Kidney epithelial cell (primary cell): Measurements from ENCODE around the gene PPFIBP2. TPM values are rescaled to one million over a fixed set of nuclear protein-coding genes. Genes with fewer than 3 reads are reported as not detected.

Source experiments
- DNase-seq: peaks from one replicate; pipeline ENCODE4 v3.0.0-alpha.2; 2010; ENCODE audit warnings: low read depth
- H3K27me3 ChIP-seq: 2 replicates; pipeline ENCODE4 v1.6.0; 2011; ENCODE audit warnings: low read length; ENCODE audit not compliant: control insufficient read depth, insufficient read depth
- H3K36me3 ChIP-seq: 2 replicates; pipeline ENCODE4 v1.5.1; 2011; ENCODE audit warnings: low read length; ENCODE audit not compliant: control insufficient read depth, insufficient read depth
- H3K4me3 ChIP-seq: 2 replicates; pipeline ENCODE4 v1.5.1; 2011; ENCODE audit warnings: low read depth, mild to moderate bottlenecking, control low read depth, low read length
- total RNA-seq: library from RNA; depleted of rRNA; stranded (reverse); fragments of >200 nt; gene quantifications from 2 replicates; pipeline ENCODE4 v1.2.3, GENCODE V29; 2015
- TF ChIP-seq, protein P1 (sequence below): IDR thresholded peaks from 2 replicates; pipeline ENCODE4 v1.5.1; 2011; ENCODE audit warnings: mild to moderate bottlenecking, moderate library complexity, low read length, control low read depth, inconsistent platforms; ENCODE audit not compliant: insufficient read depth, poor library complexity, severe bottlenecking

The PPFIBP2 gene
- total RNA-seq, 1 donor from 2014 or later: 6.0 TPM

DNA sequence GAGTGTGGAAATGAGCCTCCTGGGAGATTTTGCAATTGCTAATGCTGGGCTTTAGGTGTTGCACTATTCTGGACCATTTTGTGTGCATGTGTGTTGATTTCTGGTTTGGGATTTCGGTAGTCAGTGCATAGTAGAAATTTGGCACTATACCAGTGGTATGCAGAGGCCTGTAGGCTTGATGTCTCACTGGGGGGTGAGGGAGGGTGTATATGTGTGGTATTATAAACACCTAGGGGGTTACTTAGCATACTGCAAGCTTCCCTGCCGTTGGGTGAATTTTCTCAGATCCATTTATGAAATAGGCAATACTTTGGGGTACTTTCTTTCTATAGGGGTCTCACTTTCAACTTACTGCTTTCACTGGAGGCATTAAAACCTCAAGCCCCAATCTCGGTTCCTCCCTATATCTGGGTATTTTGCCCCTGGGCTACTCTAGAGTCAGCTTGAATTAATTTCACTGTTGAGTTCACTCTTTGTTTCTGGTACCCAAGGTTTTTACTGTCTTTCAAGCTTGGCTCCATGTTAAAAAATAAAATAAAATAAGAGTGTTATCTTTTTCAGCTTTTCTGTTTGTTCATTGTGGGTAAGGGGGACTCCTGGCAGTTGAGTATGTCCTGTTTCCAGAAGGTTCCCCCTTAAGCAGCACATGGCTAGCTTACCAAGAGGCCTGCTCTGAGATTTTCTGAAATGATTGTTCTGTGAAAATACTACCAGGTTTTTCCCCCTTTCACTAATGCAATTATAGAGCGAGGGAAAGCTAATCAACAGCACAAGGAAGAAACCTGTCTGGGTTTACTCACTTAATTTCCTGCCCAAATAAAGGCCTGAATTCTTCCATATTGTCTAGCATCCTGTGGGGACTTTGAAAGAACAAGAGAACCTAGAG, 45.8 kb downstream of the PPFIBP2 start:
- no peaks in the 10 kb centered on the region for H3K36me3 ChIP-seq
- TF ChIP-seq, protein P1, sequence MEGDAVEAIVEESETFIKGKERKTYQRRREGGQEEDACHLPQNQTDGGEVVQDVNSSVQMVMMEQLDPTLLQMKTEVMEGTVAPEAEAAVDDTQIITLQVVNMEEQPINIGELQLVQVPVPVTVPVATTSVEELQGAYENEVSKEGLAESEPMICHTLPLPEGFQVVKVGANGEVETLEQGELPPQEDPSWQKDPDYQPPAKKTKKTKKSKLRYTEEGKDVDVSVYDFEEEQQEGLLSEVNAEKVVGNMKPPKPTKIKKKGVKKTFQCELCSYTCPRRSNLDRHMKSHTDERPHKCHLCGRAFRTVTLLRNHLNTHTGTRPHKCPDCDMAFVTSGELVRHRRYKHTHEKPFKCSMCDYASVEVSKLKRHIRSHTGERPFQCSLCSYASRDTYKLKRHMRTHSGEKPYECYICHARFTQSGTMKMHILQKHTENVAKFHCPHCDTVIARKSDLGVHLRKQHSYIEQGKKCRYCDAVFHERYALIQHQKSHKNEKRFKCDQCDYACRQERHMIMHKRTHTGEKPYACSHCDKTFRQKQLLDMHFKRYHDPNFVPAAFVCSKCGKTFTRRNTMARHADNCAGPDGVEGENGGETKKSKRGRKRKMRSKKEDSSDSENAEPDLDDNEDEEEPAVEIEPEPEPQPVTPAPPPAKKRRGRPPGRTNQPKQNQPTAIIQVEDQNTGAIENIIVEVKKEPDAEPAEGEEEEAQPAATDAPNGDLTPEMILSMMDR: no peak
- no peaks in the 10 kb centered on the region for H3K27me3 ChIP-seq
- no peak for DNase-seq
- H3K4me3 ChIP-seq: no peak overlapping the region

DNA sequence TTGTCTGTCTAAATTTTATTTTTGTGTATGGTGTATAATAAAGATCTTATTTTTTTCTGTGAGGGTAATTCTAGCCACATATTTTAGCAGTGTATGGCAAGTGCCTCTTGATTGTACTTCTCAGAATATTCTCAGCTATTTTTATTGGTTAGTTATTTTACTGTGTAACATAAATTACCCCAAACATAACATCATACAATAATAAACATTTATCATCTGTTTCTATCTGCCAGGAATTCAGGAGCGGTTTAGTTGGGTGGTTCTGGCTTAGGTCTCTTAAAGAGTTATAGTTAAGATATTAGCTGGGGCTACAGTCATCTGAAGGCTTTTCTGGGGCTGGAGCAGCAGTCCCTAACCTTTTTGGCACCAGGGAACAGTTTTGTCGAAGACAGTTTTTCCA, 47.8 kb downstream of the PPFIBP2 start:
- Histone ChIP-seq H3K27me3 (no peaks in the 10 kb centered on the region), H3K4me3 (no peak overlapping the region), H3K36me3 (no peaks in the 10 kb centered on the region)
- no peak for DNase-seq
- TF ChIP-seq, protein P1: no peak

DNA sequence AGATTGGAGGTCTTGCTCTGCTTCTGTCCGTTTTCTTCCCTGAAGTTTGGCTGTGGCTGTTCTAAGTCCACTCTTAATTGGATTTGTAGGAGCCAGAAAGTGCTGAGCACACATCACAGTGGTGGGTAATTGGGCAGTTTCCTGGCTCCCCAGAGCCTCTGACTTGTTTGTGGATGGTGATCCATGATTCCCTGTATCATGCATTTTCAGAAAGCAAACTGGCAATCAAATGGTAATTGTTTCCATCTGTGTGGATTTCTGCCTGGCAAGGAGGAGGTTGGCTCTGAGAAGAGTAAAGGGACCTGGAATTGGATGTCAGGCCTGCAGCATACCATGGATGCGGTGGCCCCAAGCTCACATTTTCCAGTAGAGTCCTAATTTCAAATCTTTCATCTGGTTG, 49.5 kb downstream of the PPFIBP2 start:
- Histone ChIP-seq H3K36me3 (no peaks in the 10 kb centered on the region), H3K27me3 (no peaks in the 10 kb centered on the region), H3K4me3 (no peak overlapping the region)
- TF ChIP-seq, protein P1: no peak
- no peak for DNase-seq

DNA sequence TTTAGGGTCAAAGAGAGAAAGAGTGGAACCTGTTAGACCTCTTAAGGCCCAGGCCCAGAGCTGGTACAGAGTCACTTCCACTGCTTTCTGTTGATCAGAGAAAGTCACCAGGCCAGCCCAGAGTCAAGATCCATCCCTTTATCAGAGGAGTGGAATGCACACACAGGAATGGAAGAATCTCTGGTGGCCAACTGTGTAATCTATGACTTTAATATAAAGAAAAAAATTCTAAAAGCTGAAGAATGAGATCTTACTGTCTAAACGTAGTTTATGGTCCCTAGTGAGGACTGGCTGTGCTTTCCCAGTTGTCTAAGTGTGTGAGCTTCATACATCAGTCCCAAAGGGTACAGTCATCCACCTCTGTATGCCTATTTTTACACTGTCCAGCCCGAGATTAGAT, 51.0 kb downstream of the PPFIBP2 start:
- no peak for DNase-seq
- TF ChIP-seq, protein P1: no peak
- Histone ChIP-seq H3K36me3 (no peaks in the 10 kb centered on the region), H3K4me3 (no peak overlapping the region), H3K27me3 (no peaks in the 10 kb centered on the region)

DNA sequence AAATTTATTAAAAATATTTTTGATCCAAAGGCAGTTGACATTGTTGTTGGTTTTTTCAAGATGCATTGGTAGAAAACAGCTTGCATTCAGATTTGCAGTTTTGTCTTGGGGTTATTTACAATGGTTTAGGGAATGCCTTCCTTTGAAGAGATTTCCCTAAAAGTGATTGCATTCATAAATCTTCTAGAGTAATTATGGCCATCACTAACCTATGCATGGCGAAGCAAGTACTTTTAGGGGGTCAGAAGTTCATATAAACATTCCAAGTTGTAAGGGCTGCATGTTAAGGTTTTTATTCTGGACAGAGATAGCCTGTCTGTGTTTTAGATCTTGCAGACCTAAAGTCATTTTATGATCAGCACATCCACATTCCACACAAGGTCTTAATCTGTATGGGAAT, 53.5 kb downstream of the PPFIBP2 start:
- TF ChIP-seq, protein P1: no peak
- H3K4me3 ChIP-seq: no peak overlapping the region
- no peaks in the 10 kb centered on the region for H3K36me3 ChIP-seq

DNA sequence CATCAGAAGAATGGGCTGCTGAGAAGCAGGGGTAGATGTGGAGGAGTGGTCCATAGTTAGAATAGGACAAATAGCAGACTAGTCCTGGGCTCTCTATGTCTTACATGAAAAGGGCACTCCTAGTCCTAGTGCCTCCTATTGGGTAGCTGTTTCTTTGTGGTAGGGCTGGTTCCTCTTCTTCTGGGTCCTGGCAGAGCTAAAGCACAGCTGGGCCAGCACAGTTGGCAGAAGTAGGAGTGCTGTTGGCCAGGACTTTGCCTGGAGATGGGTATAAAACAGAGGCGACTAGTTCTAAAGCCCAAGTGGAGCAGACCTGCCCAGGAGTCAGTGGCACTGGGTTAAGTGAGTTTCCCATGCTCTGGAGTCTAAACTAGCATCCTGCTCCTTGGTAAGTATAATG, 55.2 kb downstream of the PPFIBP2 start:
- TF ChIP-seq, protein P1: no peak
- DNase-seq: no peak
- Histone ChIP-seq H3K36me3 (no peaks in the 10 kb centered on the region), H3K4me3 (no peak overlapping the region), H3K27me3 (peaks cover 3% of the 10 kb centered on the region)

More for the DNA sequence above, 53.5 kb downstream of the PPFIBP2 start:
- H3K27me3 ChIP-seq: no peaks in the 10 kb centered on the region
- DNase-seq: no peak
